CD4-positive, alpha-beta T cell treated with Interferon alpha-2 for 1 hour (primary cell): ENCODE measurements around the gene EIF2D.
A peak's percentile ranks its signal among the peaks of the same experiment; 100 is the strongest.
"Not testable (repeated sequence)": the region's sequence is repeated elsewhere in the genome, so short reads cannot be mapped to it uniquely, and the experiment has no call there.

ENCODE experiments used
- DNase-seq, 2 donors: peaks; one replicate each; pipeline ENCODE4 v3.0.0-alpha.2; 2020 to 2022

Gene EIF2D

GRCh38 chr1:206635080-206635977 lies 23.1 kb upstream of the EIF2D start, which contains the start of gene DYRK3:
Gene DYRK3, plus strand, starts transcription at chr1:206635536. Its CDS starts 168 bp downstream, at chr1:206635704.
- DNase-seq = peak; percentile 87 to 90

DNA sequence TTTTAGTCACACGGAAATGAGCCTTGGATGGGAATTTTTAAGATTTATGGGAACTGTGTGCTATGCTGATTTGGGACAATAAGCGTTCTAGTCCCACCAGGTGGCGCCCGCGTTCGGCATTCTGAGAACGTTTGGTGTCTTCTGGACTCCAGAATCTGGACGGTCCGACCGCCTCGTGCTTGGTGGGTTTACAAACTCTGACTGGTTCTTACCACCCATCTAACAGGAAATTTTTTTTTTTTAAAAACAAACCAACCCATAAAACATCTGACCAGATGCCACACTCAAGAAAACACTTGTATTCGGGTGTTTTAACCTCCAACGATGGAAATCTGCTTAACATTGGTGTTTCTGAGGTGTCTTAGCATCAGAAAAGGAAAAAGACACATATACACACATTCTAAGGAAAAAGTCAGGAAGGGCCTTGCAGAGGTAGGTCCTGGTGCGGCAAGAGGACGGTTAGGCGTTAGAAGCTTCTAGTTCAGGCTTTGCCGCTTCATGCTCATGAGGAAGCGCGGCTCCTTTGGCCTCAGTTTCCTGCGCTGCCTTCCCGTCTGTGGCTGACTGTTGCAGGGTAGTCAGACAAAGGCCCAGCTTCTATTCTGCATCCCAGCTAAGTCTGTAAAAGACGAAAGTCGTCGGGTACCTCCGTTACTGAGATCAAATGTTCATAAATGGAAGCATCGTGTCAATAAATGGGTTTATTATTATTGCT lies 22.3 kb upstream of the EIF2D start:
- peak; percentile 71 to 76 for DNase-seq

GRCh38 chr1:206633708-206634121 lies 21.4 kb upstream of the EIF2D start:
- DNase-seq = no peak

DNA sequence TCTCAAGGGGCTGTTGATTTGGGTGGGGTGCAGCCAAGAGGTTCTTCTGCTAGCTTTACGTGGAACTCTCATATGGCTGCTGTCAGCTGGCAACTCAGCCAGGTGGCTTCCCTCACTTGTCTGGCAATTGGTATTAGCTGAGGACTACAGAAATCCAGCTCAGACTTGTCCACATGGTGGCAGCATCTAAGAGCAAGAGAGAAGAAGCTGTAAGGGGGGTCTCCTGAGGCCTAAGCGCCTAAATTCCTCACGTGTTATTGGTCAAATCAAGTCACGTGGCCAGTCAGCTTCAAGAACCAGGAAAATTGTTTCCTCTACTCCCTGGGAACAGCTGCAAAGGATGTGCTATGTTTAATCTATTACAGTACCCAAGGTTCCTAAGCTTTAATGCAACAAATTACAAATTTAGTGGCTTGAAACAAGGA lies 18.8 kb upstream of the EIF2D start:
- peak; percentile 31 to 37 for DNase-seq

DNA sequence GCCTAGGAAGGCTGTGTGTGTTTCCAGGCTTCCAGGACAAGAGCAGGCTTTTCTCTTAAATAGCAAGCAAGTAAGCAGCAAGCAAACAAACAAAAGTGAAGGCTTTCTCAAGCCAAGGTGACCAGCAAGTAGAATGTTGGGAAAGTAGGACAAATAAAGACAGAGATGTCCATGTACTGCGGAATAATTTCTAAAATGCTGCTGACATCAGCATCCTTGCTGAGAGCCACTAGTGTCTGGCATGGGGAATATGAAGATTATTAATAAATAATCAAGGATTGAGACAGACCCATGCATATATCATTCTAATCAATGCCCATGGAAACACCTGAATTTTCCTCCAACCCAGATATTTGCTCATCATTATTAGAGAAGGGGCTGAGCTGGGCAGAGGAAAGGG lies 16.7 kb upstream of the EIF2D start:
- DNase-seq = no peak

- not testable (repeated sequence) for DNase-seq
Observed at GRCh38 chr1:206626396-206626795, 14.1 kb upstream of the EIF2D start.

DNA sequence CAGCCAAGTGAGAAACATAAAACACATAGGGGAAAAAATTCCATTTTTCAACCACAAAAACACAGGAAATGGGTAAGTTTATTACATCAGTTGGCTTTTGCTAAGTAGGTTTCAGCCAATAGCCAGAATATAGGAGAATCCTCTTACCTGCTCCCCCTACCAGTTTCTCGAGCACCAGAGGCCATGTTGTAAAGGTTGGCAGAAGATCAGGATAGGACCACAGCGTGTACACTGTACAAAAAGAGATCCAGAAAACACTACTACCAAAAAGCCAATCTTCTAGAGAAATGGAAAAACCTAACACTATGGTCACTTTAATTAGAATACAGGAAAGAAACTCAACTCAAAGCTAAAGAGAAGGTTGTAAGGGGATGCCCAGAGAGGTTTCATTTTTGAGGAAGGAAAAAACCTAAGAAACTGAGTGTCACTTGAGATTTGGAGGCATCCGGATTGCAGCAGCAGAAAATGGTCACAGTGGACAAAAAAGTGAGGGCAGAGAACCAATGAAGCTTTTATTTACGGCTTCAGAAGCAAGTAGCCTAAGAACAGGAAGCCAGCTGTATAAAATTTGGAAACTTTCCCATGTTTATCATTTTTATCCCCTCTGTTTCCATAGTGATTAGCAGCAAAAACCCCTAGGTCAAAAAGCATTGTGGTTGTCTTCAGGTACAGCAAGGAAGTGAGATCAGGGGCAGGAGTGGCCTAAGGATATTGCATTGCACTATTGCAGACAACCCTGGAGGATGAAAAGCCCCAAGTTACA lies 2.9 kb downstream of the EIF2D start:
- no peak for DNase-seq

GRCh38 chr1:206608108-206608698 lies 4.1 kb downstream of the EIF2D start:
- peak; percentile 49 to 71 for DNase-seq

DNA sequence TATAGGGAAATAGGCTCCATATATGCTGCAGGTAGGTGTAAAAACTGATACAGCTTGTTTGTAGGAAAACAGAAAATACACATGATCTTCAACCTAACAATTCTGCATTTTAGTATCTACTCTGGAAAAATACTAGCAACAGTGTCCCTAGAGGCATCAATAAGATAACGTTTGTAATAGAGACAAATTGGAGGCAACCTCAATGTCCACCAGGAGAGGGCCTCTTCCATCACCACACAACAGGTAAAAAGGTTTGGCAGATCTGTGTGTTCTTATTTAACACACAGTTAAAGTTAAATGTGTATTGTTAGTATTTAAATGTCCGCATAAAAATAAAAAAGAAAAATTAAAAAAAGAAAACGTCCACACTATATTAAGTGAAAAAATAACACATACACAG lies 5.4 kb downstream of the EIF2D start:
- DNase-seq = peak in 1 of 2 donors; percentile 11

DNA sequence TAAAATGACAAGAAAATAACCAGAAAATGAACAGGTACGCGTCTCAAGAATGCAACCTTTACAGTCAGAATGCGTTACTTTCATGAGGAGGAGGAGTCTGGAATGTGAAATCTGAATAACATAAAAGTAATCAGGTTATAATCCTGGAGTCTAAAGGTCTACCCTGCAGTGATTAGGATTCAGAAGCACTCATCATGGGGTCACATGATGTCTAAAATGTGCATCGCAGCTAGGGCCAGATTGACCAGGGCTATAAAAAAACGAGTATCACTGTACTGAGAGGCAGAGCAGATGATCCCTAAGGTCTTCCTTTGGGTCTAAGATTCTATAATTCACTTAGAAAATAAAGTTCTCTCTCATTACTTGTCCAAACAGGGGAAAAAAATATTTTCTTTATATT lies 7.4 kb downstream of the EIF2D start:
- DNase-seq = no peak

- no peak for DNase-seq
Observed at GRCh38 chr1:206600527-206600926, 11.7 kb downstream of the EIF2D start.

GRCh38 chr1:206596319-206596666 lies 16.0 kb downstream of the EIF2D start:
- no peak for DNase-seq

- DNase-seq = no peak
Observed at GRCh38 chr1:206595581-206596318, 16.5 kb downstream of the EIF2D start.

DNA sequence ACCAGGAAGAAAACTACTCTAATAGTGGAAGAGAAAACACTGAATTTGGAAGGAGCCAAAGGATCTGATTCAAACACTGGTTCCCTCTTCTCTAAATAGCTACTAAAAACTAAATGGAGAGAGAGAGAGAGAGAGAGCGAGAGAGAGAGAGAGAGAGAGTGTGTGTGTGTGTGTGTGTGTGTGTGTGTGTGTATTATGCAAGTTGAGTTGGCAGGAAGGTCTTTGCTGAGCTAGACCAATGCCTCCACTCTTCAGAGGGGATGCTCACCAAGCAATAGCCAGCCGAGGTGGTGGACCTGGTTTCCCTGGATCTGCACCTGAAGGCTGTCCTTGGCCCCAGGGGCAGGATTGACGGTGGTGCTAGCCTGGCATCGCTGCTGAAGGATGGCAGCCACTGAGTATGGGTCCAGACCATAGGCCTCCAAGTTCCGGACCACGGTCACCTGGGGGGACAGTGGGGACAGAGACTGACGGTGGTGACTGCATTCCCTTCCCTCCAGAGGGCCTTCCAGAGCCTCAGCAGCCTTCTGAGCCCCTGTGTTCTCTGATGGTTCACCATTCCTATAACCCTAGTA lies 18.8 kb downstream of the EIF2D start:
- no peak for DNase-seq

DNA sequence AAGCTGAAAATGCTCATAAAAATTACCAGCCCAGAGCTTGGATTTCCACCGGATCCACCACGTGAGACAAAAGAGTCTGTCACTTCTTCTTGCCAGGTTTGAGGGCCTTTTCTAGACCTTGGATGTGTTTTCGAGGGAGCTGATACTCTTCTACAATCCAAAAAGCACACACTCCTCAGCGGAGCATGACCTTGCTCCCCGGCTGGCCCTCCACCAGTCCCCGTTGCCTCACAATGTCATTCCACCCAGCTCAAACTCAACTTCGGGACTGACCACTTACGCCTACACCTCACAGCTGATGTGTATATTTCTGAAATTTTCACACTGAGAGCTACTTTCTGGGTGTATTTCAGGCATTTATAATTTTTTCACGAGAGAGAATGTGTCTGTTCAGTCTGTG lies 20.6 kb downstream of the EIF2D start:
- no peak for DNase-seq

DNA sequence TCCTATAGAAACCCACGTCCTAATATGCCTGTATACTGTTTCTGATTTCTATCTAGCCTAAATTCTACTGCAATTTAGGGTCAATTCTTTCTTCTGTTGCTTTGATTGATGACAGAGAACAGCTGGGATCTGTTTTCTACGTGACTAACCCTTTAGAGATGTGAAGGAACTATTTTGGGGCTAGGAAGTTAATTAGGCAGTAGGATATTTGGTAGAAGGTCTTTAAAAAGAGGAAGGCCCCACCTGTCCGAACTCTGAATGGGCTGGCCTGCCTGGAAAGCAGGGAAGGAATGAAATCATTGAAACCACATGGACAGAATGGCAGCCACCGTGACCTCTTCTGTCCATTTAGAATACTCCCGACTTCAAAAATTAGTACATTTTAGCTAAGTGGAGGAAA lies 21.0 kb downstream of the EIF2D start:
- no peak for DNase-seq

- DNase-seq = peak; percentile 45 to 72
Observed at GRCh38 chr1:206590025-206590758, 22.1 kb downstream of the EIF2D start.

- no peak for DNase-seq
Observed at GRCh38 chr1:206589206-206589605, 23.1 kb downstream of the EIF2D start.

- no peak for DNase-seq
Observed at GRCh38 chr1:206588492-206588891, 23.8 kb downstream of the EIF2D start.

- DNase-seq = no peak
Observed at GRCh38 chr1:206587904-206588303, 24.4 kb downstream of the EIF2D start.
